Measurements from ENCODE around the gene TBX4.
"Not testable (repeated sequence)": the region's sequence is repeated elsewhere in the genome, so short reads cannot be mapped to it uniquely, and the experiment has no call there.

TBX4 gene

DNA sequence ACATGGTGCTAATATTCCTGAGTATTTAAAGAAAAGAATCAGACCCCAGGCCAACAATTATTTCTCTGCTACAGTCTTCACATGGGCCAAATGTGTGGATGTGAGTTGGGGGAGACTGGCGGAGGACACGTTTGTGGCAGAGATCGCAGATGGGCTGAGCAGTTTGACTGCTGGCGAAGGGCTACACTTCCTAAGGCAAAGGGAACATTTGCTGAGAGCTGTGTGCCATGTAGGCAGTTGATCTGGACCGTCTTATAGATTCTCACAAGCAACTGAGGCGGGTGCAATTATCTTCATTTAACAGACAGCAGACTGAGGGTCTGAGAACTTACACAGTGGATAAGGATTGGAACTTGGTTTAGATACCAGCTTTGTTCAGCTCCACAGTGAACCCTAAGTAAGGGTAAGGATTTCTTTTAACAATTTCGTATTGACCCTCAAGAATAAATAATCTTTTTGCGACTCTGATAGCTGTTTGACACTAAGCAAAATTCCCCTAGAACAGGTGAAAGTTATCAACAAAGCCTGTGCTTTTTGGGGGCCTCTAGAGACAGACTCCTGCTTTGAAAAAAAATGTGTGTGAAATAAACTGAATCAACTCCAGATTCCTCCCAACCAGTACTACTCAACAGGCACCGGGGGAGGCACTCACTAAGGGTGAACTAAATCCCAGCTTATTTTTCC is 55.3 kb downstream of the TBX4 start:
- no peak for DNase-seq (ENCODE audit: extremely low spot score)
- CTCF ChIA-PET: no interaction called here
- TF ChIP-seq, protein P1, sequence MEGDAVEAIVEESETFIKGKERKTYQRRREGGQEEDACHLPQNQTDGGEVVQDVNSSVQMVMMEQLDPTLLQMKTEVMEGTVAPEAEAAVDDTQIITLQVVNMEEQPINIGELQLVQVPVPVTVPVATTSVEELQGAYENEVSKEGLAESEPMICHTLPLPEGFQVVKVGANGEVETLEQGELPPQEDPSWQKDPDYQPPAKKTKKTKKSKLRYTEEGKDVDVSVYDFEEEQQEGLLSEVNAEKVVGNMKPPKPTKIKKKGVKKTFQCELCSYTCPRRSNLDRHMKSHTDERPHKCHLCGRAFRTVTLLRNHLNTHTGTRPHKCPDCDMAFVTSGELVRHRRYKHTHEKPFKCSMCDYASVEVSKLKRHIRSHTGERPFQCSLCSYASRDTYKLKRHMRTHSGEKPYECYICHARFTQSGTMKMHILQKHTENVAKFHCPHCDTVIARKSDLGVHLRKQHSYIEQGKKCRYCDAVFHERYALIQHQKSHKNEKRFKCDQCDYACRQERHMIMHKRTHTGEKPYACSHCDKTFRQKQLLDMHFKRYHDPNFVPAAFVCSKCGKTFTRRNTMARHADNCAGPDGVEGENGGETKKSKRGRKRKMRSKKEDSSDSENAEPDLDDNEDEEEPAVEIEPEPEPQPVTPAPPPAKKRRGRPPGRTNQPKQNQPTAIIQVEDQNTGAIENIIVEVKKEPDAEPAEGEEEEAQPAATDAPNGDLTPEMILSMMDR (IDR thresholded peaks at IDR 0.05; ENCODE audit: control extremely low read depth, extremely low read depth, low read depth, missing control alignments): no peak
- POLR2A ChIA-PET: no interaction called here

DNA sequence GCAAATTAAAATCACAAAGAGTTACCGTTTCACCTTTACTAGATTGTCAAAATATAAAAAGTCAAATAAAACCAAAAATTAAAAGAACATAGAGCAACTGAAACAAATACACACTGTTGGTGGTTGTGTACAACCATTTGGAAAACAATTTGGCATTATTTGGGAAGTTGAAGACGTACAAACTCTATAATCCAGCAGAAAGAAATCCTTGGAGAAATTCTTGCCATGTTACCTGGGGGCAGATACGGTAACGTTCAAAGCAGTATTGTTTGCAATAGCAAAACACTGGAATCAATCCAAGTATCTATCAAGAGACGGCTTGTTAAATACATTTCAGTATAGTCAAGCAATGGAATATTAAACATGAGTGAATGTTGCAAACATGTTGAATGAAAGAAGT is 56.7 kb downstream of the TBX4 start:
- CTCF ChIA-PET: no interaction called here
- DNase-seq (ENCODE audit: extremely low spot score): no peak
- TF ChIP-seq, protein P1 (IDR thresholded peaks at IDR 0.05; ENCODE audit: control extremely low read depth, extremely low read depth, low read depth, missing control alignments): no peak
- POLR2A ChIA-PET: no interaction called here

DNA sequence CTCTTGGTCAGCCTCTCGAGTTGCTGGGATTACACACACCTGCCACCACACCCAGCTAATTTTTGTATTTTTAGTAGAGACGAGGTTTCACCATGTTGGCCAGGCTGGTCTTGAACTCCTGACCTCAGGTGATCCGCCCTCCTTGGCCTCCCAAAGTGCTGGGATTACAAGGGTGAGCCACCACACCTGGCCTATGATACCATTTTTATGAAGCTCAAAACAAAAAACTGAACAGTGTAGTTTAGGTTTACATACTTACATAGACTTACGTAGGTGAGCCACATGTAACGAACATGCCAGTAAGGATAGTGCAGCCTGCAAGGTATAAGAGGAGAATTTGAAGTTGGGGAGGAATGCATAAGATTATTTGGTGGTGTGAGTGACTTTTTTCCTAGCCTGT is 57.2 kb downstream of the TBX4 start:
- CTCF ChIA-PET; POLR2A ChIA-PET; DNase-seq (ENCODE audit: extremely low spot score): not testable (repeated sequence)

DNA sequence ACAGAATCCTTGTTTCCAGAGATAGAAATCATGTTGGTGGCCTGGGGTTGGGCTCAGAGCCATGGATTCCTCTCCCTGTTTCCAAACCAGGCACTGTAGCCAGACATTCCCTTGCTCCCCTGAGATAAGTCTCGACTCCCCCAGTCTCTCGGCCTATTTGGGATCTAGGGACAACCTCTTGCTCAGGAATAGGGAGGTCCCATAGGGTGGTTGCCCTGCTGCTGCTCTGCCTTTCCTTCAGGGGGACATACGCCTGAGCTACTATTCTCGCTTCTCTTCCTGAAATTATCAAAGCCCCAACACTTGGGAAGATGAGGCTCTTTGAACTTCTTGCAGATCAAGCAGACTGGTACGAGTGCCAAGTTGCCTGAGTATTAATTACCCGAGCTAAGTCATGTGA is 58.0 kb downstream of the TBX4 start:
- no peak for DNase-seq (ENCODE audit: extremely low spot score)
- ChIA-PET CTCF (interaction anchor here (0.8 kb wide), 1 partner anchor 14 kb away, joined by 4 read pairs; no protein-coding TSS in a partner anchor), POLR2A (no interaction called here)

DNA sequence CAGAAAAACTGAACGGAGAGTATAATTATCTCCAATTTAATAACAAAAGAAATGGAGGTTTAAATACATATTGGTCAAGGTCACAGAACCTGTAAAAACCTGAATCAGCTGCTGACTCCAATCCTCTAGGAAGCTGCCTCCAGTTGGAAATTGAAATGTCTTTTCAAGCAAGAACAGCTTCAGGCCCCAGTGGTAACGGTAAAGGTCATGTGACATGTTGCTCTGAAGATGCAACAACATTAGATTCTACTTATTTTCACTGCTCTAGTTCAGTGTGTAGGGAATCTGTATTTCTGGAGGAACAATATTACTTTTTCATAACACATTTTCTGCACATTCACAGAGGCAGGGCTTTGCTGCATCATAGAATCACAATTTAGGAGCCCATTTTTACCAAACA is 58.8 kb downstream of the TBX4 start:
- ChIA-PET CTCF (interaction anchor here (0.8 kb wide), 1 partner anchor 13 kb away, joined by 4 read pairs; no protein-coding TSS in a partner anchor), POLR2A (no interaction called here)
- TF ChIP-seq, protein P1 (IDR thresholded peaks at IDR 0.05; ENCODE audit: control extremely low read depth, extremely low read depth, low read depth, missing control alignments): no peak
- DNase-seq (ENCODE audit: extremely low spot score): no peak

More for the DNA sequence above, 58.0 kb downstream of the TBX4 start:
- TF ChIP-seq, protein P1 (IDR thresholded peaks at IDR 0.05; ENCODE audit: control extremely low read depth, extremely low read depth, low read depth, missing control alignments): no peak

DNA sequence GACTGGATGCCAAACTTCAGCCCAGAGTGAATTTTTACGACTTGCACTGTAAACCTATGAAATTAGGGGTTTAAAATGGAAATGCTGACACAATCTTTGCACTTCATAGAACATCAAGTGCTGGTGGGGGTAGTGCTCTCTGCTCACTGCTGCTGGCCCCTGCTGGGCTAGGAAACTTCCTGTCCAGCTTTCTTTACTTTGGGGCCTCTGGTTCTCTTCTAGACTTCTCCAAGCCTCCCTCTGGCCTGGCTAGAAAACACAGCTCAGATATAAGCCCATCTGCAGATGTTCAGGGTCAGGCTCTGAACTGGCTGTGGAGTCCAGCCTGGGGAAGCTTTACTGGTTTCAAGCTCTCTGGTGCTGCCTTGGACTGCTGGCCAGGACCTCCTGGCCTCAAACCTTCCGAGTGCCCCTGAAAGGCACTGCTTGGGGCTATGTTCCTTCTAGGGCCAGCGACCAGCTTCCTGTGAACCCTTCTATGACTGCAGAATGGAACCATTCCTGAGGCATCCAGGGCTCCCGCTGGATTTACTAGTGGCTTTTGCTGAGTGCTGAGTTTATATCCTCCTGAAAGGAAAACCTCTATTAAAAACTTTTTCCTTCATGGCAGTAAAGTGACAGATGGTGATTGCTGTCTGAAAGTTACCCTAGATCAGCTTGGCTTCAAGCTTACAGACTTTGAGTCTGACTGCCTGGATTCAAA is 59.4 kb downstream of the TBX4 start:
- POLR2A ChIA-PET: no interaction called here
- DNase-seq (ENCODE audit: extremely low spot score): no peak
- TF ChIP-seq, protein P1 (IDR thresholded peaks at IDR 0.05; ENCODE audit: control extremely low read depth, extremely low read depth, low read depth, missing control alignments): no peak
- CTCF ChIA-PET: no interaction called here

DNA sequence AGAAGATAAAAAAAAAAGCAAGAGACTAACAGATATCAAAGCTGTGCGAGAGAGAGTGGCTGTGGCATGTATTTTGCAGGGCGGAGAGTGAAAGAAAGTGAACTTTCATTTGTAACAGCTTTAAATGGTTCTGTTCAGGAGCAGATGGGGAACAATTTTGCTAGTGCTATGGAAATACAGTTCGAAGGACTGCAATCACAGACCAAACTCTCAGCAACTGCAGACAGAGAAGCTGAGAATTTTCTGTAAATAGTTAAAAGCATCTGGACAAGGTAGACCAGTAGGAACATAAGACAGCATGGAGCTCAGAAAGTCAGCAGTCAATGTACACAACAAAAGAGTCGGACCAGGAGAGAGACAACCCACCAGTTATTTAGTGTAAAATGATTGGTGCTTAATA is 62.3 kb downstream of the TBX4 start:
- CTCF ChIA-PET: interaction anchor here (1.3 to 1.7 kb wide), 2 partner anchors 24 to 322 kb away, joined by 3 read pairs; no protein-coding TSS in a partner anchor
- TF ChIP-seq, protein P1 (IDR thresholded peaks at IDR 0.05; ENCODE audit: control extremely low read depth, extremely low read depth, low read depth, missing control alignments): no peak

More for the DNA sequence above, 62.3 kb downstream of the TBX4 start:
- POLR2A ChIA-PET: no interaction called here
- no peak for DNase-seq (ENCODE audit: extremely low spot score)
